Measurements from ENCODE around the gene DMC1. TPM values are rescaled to one million over a fixed set of nuclear protein-coding genes. Genes with fewer than 3 reads are reported as not detected.

Gene DMC1
- total RNA-seq, 1 donor: 5.3 TPM

GRCh38 chr22:38566726-38567504 lies 3.1 kb downstream of the DMC1 start:
- DNase-seq (ENCODE audit: low read depth): peak; percentile 25
- TF ChIP-seq, protein P1, sequence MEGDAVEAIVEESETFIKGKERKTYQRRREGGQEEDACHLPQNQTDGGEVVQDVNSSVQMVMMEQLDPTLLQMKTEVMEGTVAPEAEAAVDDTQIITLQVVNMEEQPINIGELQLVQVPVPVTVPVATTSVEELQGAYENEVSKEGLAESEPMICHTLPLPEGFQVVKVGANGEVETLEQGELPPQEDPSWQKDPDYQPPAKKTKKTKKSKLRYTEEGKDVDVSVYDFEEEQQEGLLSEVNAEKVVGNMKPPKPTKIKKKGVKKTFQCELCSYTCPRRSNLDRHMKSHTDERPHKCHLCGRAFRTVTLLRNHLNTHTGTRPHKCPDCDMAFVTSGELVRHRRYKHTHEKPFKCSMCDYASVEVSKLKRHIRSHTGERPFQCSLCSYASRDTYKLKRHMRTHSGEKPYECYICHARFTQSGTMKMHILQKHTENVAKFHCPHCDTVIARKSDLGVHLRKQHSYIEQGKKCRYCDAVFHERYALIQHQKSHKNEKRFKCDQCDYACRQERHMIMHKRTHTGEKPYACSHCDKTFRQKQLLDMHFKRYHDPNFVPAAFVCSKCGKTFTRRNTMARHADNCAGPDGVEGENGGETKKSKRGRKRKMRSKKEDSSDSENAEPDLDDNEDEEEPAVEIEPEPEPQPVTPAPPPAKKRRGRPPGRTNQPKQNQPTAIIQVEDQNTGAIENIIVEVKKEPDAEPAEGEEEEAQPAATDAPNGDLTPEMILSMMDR (IDR thresholded peaks at IDR 0.05; ENCODE audit: insufficient read depth, low read length): no peak

GRCh38 chr22:38565441-38565840 lies 4.5 kb downstream of the DMC1 start:
- no peak overlapping the region for H3K4me3 ChIP-seq (ENCODE audit: low read depth, low read length)
- TF ChIP-seq, protein P1 (IDR thresholded peaks at IDR 0.05; ENCODE audit: insufficient read depth, low read length): no peak
- no peak for DNase-seq (ENCODE audit: low read depth)

More at GRCh38 chr22:38566726-38567504, 3.1 kb downstream of the DMC1 start:
- H3K4me3 ChIP-seq (ENCODE audit: low read depth, low read length): no peak overlapping the region

GRCh38 chr22:38564669-38565068 lies 5.3 kb downstream of the DMC1 start:
- TF ChIP-seq, protein P1 (IDR thresholded peaks at IDR 0.05; ENCODE audit: insufficient read depth, low read length): no peak

GRCh38 chr22:38554281-38554680 lies 15.7 kb downstream of the DMC1 start:
- peak; percentile 82 for DNase-seq (ENCODE audit: low read depth)
- no peak overlapping the region for H3K4me3 ChIP-seq (ENCODE audit: low read depth, low read length)
- TF ChIP-seq, protein P1 (IDR thresholded peaks at IDR 0.05; ENCODE audit: insufficient read depth, low read length): no peak

More at GRCh38 chr22:38564669-38565068, 5.3 kb downstream of the DMC1 start:
- no peak overlapping the region for H3K4me3 ChIP-seq (ENCODE audit: low read depth, low read length)
- no peak for DNase-seq (ENCODE audit: low read depth)

- TF ChIP-seq, protein P1 (IDR thresholded peaks at IDR 0.05; ENCODE audit: insufficient read depth, low read length): no peak
- no peak overlapping the region for H3K4me3 ChIP-seq (ENCODE audit: low read depth, low read length)
- no peak for DNase-seq (ENCODE audit: low read depth)
Measured at GRCh38 chr22:38549101-38549894, 20.7 kb downstream of the DMC1 start.

DNA sequence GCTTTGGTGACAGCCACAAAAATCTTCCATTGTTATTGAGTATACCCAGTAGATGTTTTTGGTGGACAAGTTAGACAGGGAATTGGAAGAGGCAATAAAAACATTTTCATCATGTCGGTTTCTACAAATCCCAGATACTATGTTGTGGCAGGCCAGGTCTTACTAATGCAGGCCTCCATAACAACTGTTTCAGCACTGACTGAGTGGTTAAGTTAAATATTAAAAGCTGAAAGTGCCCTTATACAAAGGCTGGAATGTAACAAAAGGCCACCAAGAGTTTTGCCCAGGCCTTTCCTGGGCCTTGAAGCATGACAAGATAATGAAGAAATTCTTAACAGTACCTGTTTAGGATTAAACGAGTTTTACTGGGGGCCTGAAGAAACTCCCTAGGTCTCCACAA lies 29.3 kb downstream of the DMC1 start:
- DNase-seq (ENCODE audit: low read depth): no peak
- no peak overlapping the region for H3K4me3 ChIP-seq (ENCODE audit: low read depth, low read length)
- TF ChIP-seq, protein P1 (IDR thresholded peaks at IDR 0.05; ENCODE audit: insufficient read depth, low read length): no peak

Data from fibroblast of the aortic adventitia (primary cell).